Activated CD8-positive, alpha-beta T cell treated with anti-CD3 and anti-CD28 coated beads for 36 hours (primary cell): ENCODE results near the gene GASK1A. TPM values are rescaled to one million over a fixed set of nuclear protein-coding genes. Genes with fewer than 3 reads are reported as not detected.

ENCODE experiments used
- ATAC-seq: fragments of 200-7000 bp; cut with Tn5 transposase; one replicate; pipeline ENCODE4 v1.10.0; 2021; ENCODE audit warnings: mild to moderate bottlenecking, moderate library complexity
- CTCF ChIA-PET: fragments of 350-600 bp; sonication (Branson Sonifier 250); formaldehyde crosslinking; loops from one replicate; lab custom pipeline; 2021; ENCODE audit warnings: antibody characterized with exemption; lab: Charles Lee
- POLR2A ChIA-PET: fragments of 350-600 bp; sonication (Branson Sonifier 250); formaldehyde crosslinking; loops from one replicate; lab custom pipeline; 2021; ENCODE audit warnings: antibody characterized with exemption; lab: Charles Lee
- DNase-seq: peaks from one replicate; pipeline ENCODE4 v3.0.0-alpha.2; 2020
- H3K27ac Mint-ChIP-seq: one replicate; pipeline ENCODE4 v1.8.0; 2021; ENCODE audit warnings: mild to moderate bottlenecking, mixed read lengths
- H3K27me3 Mint-ChIP-seq: one replicate; pipeline ENCODE4 v1.8.0; 2021; ENCODE audit warnings: mixed read lengths
- H3K36me3 Mint-ChIP-seq: one replicate; pipeline ENCODE4 v1.8.0; 2021; ENCODE audit warnings: low read depth, mixed read lengths
- H3K4me1 Mint-ChIP-seq: one replicate; pipeline ENCODE4 v1.8.0; 2021; ENCODE audit warnings: low read depth, mixed read lengths
- H3K4me3 Mint-ChIP-seq: one replicate; pipeline ENCODE4 v1.8.0; 2021; ENCODE audit warnings: mild to moderate bottlenecking, moderate library complexity, mixed read lengths
- H3K9me3 Mint-ChIP-seq: one replicate; pipeline ENCODE4 v1.8.0; 2021; ENCODE audit warnings: mixed read lengths
- CTCF ChIP-seq: fragments of 200-600 bp; IDR thresholded peaks from one replicate; pipeline ENCODE4 v1.8.0; 2022; ENCODE audit warnings: antibody characterized with exemption, mild to moderate bottlenecking
- intact Hi-C: fragments of 100-400 bp; cut with micrococcal nuclease; formaldehyde crosslinking; loops from one replicate; pipeline ENCODE4 v1.10.0; 2022
- total RNA-seq, 2 experiments: library from RNA; stranded (reverse); gene quantifications; one replicate each; pipeline ENCODE4 v1.2.3, GENCODE V29; 2021

The GASK1A gene
- total RNA-seq, 2 experiments from 2014 or later: 0.11 TPM; not detected in 1

- Mint-ChIP-seq H3K4me3 (no peak overlapping the region), H3K27me3 (no peaks in the 10 kb centered on the region), H3K4me1 (peaks cover 3% of the 10 kb centered on the region), H3K27ac (no peak overlapping the region), H3K9me3 (no peaks in the 10 kb centered on the region), H3K36me3 (peaks cover 10% of the 10 kb centered on the region)
- TF ChIP-seq CTCF: no peak
- CTCF ChIA-PET: interaction anchor here (4.0 kb wide), 1 partner anchor 114 kb away, joined by 19 read pairs; no protein-coding TSS in a partner anchor
- DNase-seq (no peak), ATAC-seq (no peak)
- intact Hi-C loops: loop anchor here (10.0 kb wide), 1 partner anchor 110 kb away; no protein-coding TSS in a partner anchor
- POLR2A ChIA-PET: no interaction called here
These were observed 96.0 kb downstream of the GASK1A start for GRCh38 chr3:43074901-43075689.

- intact Hi-C loops: loop anchor here (10.0 kb wide), 1 partner anchor 111 kb away; no protein-coding TSS in a partner anchor
- H3K27ac Mint-ChIP-seq: no peak overlapping the region
- H3K4me1 Mint-ChIP-seq: peaks cover 3% of the 10 kb centered on the region
- ATAC-seq (no peak), DNase-seq (no peak)
- H3K4me3 Mint-ChIP-seq: no peak overlapping the region
- H3K9me3 Mint-ChIP-seq: no peaks in the 10 kb centered on the region
- TF ChIP-seq CTCF: no peak
- CTCF ChIA-PET: interaction anchor here (4.0 kb wide), 1 partner anchor 115 kb away, joined by 19 read pairs; no protein-coding TSS in a partner anchor
- no peaks in the 10 kb centered on the region for H3K27me3 Mint-ChIP-seq
- H3K36me3 Mint-ChIP-seq: peaks cover 19% of the 10 kb centered on the region
- POLR2A ChIA-PET: no interaction called here
These were observed 97.0 kb downstream of the GASK1A start for GRCh38 chr3:43075904-43076661.

- ATAC-seq (no peak), DNase-seq (no peak)
- TF ChIP-seq CTCF: no peak
- H3K4me1 Mint-ChIP-seq: peaks cover 3% of the 10 kb centered on the region
- POLR2A ChIA-PET: no interaction called here
- H3K27me3 Mint-ChIP-seq: no peaks in the 10 kb centered on the region
- no peak overlapping the region for H3K4me3 Mint-ChIP-seq
- H3K9me3 Mint-ChIP-seq: no peaks in the 10 kb centered on the region
- intact Hi-C loops: loop anchor here (10.0 kb wide), 1 partner anchor 112 kb away; no protein-coding TSS in a partner anchor
- H3K36me3 Mint-ChIP-seq: peaks cover 22% of the 10 kb centered on the region
- CTCF ChIA-PET: interaction anchor here (4.0 kb wide), 1 partner anchor 115 kb away, joined by 19 read pairs; no protein-coding TSS in a partner anchor
- no peak overlapping the region for H3K27ac Mint-ChIP-seq
These were observed 97.7 kb downstream of the GASK1A start for GRCh38 chr3:43076857-43077256.

GRCh38 chr3:43077261-43077660 is 98.2 kb downstream of the GASK1A start:
- H3K27ac Mint-ChIP-seq: no peak overlapping the region
- intact Hi-C loops: loop anchor here (10.0 kb wide), 1 partner anchor 112 kb away; no protein-coding TSS in a partner anchor
- ATAC-seq: no peak
- ChIA-PET CTCF (interaction anchor here (1.1 to 4.0 kb wide), 2 partner anchors 11 to 116 kb away, joined by 3 to 19 read pairs; no protein-coding TSS in a partner anchor), POLR2A (no interaction called here)
- no peak overlapping the region for H3K4me3 Mint-ChIP-seq
- H3K4me1 Mint-ChIP-seq: peaks cover 3% of the 10 kb centered on the region
- TF ChIP-seq CTCF: no peak
- no peak for DNase-seq
- peaks cover 25% of the 10 kb centered on the region for H3K36me3 Mint-ChIP-seq
- no peaks in the 10 kb centered on the region for H3K9me3 Mint-ChIP-seq
- no peaks in the 10 kb centered on the region for H3K27me3 Mint-ChIP-seq
